Fibroblast of villous mesenchyme (primary cell): ENCODE results near the gene ISG20. TPM values are rescaled to one million over a fixed set of nuclear protein-coding genes. Genes with fewer than 3 reads are reported as not detected.
"Not testable (repeated sequence)": the region's sequence is repeated elsewhere in the genome, so short reads cannot be mapped to it uniquely, and the experiment has no call there.

Source experiments
- DNase-seq: peaks from one replicate; pipeline ENCODE4 v3.0.0-alpha.2; 2010; ENCODE audit warnings: low read depth
- H3K4me3 ChIP-seq: 2 replicates; pipeline ENCODE4 v1.5.1; 2011; ENCODE audit warnings: low read depth, mild to moderate bottlenecking, low read length
- total RNA-seq: library from RNA; depleted of rRNA; stranded (reverse); fragments of >200 nt; gene quantifications from 2 replicates; pipeline ENCODE4 v1.2.3, GENCODE V29; 2012
- TF ChIP-seq, protein P1 (sequence below): IDR thresholded peaks from 2 replicates; pipeline ENCODE4 v1.5.1; 2012; ENCODE audit warnings: low read depth, mild to moderate bottlenecking, low read length; ENCODE audit not compliant: insufficient read depth

The ISG20 gene
- total RNA-seq, 1 donor = 3.0 TPM

DNA sequence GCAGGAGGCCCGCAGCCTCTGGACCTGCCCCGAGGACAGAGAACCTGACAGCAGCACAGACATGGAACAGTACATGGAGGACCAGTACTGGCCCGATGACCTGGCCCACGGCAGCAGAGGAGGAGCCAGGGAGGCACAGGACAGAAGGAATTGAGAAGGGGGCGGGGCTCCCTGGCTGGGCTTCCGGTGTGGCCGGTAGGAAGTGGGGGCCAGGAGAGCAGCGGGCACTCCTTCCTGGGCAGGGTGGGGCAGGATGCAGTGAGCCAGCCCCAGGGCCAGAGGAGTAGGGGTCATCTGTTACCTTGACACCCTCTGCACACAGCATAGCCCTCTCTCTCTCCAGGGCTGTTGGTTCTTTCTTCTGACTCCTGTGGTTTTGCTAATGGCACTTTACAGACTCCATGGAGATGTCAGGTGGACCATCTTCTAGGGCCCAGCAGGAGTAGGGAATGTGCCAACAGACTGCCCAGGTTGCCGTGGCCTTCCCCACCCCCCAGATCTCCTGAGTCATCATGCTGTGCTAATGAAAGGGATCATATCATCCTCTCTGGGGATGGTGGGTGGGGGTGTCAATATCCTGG is 8.6 kb upstream of the ISG20 start:
- TF ChIP-seq, protein P1, sequence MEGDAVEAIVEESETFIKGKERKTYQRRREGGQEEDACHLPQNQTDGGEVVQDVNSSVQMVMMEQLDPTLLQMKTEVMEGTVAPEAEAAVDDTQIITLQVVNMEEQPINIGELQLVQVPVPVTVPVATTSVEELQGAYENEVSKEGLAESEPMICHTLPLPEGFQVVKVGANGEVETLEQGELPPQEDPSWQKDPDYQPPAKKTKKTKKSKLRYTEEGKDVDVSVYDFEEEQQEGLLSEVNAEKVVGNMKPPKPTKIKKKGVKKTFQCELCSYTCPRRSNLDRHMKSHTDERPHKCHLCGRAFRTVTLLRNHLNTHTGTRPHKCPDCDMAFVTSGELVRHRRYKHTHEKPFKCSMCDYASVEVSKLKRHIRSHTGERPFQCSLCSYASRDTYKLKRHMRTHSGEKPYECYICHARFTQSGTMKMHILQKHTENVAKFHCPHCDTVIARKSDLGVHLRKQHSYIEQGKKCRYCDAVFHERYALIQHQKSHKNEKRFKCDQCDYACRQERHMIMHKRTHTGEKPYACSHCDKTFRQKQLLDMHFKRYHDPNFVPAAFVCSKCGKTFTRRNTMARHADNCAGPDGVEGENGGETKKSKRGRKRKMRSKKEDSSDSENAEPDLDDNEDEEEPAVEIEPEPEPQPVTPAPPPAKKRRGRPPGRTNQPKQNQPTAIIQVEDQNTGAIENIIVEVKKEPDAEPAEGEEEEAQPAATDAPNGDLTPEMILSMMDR = no peak
- no peak overlapping the region for H3K4me3 ChIP-seq
- DNase-seq = no peak

DNA sequence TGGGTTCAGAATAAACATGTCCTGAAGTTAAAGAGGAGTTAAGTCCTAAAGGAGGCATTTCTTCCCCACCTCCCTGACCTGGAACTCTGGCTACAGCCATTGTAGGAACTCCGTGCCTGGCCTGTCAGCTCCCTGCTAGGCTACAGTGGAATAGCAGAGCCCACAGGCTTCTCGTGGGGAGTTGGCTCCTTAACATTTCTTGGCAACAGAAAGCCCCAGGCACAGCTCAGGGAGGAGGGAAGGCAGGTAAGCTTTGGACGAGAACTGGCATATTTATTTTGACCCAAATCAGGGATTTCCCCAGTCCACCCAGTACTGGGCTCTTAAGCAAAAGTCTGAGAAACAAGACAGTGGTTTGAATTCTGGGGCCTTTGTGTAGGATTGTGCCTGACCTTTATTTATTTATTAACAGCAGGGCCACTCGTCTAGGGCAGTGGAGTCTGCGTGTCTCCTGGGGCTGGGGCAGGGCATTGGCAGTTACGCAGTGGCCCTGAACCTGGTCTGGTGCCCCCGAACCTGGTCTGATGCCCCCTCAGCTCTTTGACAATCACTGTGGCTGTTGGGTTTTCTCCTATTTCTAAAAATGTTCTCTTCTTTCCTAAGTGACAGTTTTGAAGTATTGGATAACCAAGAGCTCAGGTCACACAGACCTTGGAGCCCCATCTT is 7.9 kb upstream of the ISG20 start:
- H3K4me3 ChIP-seq = no peak overlapping the region
- no peak for DNase-seq
- TF ChIP-seq, protein P1 = no peak

DNA sequence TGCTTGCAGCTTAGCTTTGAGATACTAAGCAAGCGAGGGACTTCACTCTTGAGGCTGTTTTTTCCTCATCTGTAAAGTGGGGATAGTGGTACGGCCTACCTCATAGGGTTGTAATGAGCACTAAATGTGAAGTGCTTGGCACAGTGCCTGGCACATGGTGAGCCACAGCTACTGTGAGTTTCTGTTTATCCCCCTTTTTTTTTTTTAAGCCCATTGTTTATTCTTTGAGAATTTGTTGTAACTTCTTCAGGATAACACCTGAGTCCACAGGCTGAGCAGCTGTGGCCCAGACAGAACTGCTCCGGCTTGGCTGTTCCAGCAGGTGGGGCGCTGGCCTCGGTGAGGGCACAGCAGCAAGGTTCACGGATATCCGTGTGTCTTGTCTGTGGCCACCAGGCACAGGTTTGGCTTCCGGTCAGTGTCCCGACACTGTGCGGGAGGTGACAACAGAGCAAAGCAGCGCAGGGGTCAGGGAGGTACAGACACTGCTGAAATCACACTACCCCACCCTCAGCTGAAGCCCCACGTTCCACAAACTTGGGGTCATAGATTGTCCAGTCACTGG is 7.3 kb upstream of the ISG20 start:
- TF ChIP-seq, protein P1 = no peak
- no peak overlapping the region for H3K4me3 ChIP-seq
- DNase-seq = no peak

DNA sequence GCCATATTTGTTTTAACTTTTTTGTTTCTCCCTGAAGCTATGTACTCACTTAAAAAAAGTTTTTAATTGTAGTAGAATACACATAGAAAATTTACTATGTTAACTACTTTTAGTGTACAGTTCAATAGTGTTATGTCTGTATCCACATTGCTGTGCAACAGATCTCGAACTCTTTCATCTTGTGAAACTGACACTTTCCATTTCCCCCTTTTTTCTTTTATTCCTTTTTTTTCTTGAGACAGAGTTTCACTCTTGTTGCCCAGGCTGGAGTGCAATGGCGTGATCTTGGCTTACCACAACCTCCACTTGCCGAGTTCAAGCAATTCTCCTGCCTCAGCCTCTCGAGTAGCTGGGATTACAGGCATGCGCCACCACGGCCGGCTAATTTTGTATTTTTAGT is 6.0 kb upstream of the ISG20 start:
- DNase-seq, H3K4me3 ChIP-seq: not testable (repeated sequence)

DNA sequence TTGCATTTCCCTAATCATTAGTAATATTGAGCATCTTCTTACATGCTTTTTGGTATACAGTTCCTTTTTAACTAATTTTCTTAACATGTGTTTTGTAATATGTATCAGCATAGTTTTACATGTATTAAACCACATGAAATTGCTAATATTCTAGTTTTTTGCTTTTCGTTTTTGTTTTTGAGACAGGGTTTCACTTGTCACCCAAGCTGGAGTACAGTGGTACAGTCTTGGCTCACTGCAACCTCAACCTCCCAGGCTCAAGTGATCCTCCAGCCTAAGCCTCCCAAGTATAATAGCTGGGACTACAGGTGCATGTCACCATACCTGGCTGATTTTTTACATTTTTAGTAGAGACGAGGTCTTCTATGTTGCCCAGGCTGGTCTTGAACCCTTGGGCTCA is 4.4 kb upstream of the ISG20 start:
- DNase-seq = no peak

DNA sequence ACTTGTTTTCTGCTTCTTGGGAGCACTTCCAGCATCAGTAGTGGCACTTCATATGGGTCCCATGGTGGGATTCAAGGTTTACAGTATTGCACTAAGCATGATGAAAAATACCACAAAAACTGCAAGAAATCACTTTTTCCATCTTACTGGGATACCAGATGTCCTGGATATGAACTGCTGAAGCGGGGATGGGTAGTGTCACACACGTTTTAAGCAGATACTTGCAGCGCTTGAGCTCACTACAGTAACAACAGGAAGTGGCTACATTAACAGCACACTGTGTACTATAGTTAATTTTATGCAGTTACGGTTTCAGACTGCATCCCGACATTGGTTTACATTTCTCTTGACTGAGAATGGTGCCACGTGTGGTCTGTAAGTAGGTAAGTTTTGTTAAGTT is 3.5 kb upstream of the ISG20 start:
- no peak overlapping the region for H3K4me3 ChIP-seq
- peak; percentile 86 for DNase-seq
- TF ChIP-seq, protein P1 = no peak

More for the DNA sequence above, 4.4 kb upstream of the ISG20 start:
- TF ChIP-seq, protein P1 = no peak
- no peak overlapping the region for H3K4me3 ChIP-seq

DNA sequence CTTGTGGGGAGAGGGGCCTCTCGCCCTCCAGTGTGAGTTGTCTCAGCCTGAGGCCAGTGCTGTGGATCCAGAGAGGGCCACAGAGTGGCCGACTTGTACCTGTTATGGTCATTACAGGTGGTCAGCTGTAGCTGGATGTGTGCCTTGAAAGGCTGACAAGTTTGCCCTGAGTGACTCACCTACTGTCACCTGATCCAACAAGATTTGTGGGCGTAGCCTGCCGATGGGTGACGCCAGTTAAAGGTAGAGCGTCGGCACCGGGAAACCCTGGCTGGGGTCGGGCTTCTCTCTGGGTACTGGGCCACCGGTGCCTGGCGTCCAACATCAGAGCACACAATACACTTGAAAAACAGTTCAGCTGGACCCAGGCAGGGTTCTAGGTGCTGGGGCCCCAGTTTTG is 2.8 kb upstream of the ISG20 start:
- no peak for DNase-seq
- no peak overlapping the region for H3K4me3 ChIP-seq
- TF ChIP-seq, protein P1 = no peak
